ENCODE results near the gene PNP.
A peak's percentile ranks its signal among the peaks of the same experiment; 100 is the strongest.

The PNP gene

GRCh38 chr14:20460458-20461224 is 8.6 kb upstream of the PNP start:
- Histone ChIP-seq H2AFZ (ENCODE audit: low read depth, low read length) (no peak overlapping the region), H3K9ac (ENCODE audit: low read length) (peak overlapping the region; percentile 92), H3K4me2 (ENCODE audit: low read length) (peak overlapping the region; percentile 87), H3K27ac (ENCODE audit: low read length) (peak overlapping the region; percentile 95), H3K79me2 (ENCODE audit: low read length) (peaks cover 53% of the 10 kb centered on the region), H3K36me3 (replicated peaks; ENCODE audit: low read depth, low read length) (peaks cover 49% of the 10 kb centered on the region), H3K9me3 (ENCODE audit: insufficient read depth, low read length) (no peaks in the 10 kb centered on the region), H3K4me1 (ENCODE audit: low read length) (peaks cover 46% of the 10 kb centered on the region), H4K20me1 (ENCODE audit: insufficient read depth, low read length) (no peaks in the 10 kb centered on the region), H3K4me3 (ENCODE audit: low read length) (peak overlapping the region; percentile 89), H3K27me3 (ENCODE audit: low read depth, low read length) (no peaks in the 10 kb centered on the region)
- TF ChIP-seq CTCF (IDR thresholded peaks at IDR 0.05; ENCODE audit: low read depth, low read length), result no peak
- no peak for TF ChIP-seq EZH2phosphoT487 (IDR thresholded peaks at IDR 0.05; ENCODE audit: low read depth)

DNA sequence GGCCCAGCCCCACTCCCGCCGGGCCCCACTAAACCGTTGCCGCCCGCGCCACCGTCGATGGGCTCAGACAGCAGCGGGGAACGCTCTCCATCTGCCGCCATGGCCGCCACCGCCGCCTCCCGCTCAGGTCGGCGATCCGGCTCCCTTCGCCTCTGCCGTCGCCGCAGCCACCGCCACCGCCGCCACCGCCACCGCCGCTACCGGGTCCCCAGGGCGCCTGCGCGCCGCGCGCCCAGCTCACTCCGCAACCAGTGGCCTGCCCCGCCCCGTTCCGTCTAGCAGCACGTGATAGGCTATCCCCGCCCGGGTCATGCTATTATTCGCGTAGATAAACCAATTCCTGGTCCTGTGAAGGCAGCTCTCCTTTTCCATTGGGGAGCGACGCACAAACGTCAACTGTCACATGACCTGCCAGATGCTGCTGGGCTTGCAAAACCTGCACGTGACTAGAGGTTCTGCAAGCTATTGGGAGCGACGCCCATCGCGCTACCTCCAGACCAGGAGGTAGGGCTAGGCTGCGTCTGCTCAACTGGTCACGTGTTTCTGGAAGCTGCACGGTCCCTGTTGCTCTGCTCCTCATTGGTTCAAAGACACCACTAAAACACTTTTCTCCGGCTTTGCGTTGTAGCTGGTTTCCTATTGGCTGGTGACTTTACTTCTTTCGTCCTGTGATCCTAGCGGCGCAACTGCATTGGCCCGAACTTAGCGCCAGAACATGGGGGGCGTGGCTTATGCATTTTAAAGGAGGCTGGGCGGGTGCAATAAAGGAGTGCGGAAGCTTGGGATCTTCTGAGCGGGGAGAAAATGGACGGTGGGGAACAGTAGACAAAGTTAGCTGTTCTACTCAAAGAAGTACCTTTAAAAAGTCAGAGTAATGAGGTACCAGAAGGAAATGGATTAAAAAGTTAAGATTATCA is 7.7 kb upstream of the PNP start, which contains the start of gene PIP4P1:
PIP4P1 (minus strand) TSS at position 210 of the 917 bp plus-strand sequence; CDS start at position 101, 109 bp downstream.
- Histone ChIP-seq H3K27me3 (ENCODE audit: low read depth, low read length) (no peaks in the 10 kb centered on the region), H3K4me1 (ENCODE audit: low read length) (peaks cover 40% of the 10 kb centered on the region), H4K20me1 (ENCODE audit: insufficient read depth, low read length) (no peaks in the 10 kb centered on the region), H3K9me3 (ENCODE audit: insufficient read depth, low read length) (no peaks in the 10 kb centered on the region), H3K27ac (ENCODE audit: low read length) (peak within 1 kb of the TSS; percentile 95), H3K9ac (ENCODE audit: low read length) (peak within 1 kb of the TSS; percentile 92), H3K4me3 (ENCODE audit: low read length) (peak within 1 kb of the TSS; percentile 89), H3K4me2 (ENCODE audit: low read length) (peak within 1 kb of the TSS; percentile 87), H3K36me3 (replicated peaks; ENCODE audit: low read depth, low read length) (peaks cover 41% of the 10 kb centered on the region), H2AFZ (ENCODE audit: low read depth, low read length) (no peak within 1 kb of the TSS), H3K79me2 (ENCODE audit: low read length) (peaks cover 45% of the 10 kb centered on the region)
- TF ChIP-seq CTCF (IDR thresholded peaks at IDR 0.05; ENCODE audit: low read depth, low read length), result no peak
- TF ChIP-seq EZH2phosphoT487 (IDR thresholded peaks at IDR 0.05; ENCODE audit: low read depth), result no peak

GRCh38 chr14:20468764-20469241 is 403 bp upstream of the PNP start:
- H3K36me3 ChIP-seq (replicated peaks; ENCODE audit: low read depth, low read length), result peaks cover 27% of the 10 kb centered on the region
- TF ChIP-seq EZH2phosphoT487 (IDR thresholded peaks at IDR 0.05; ENCODE audit: low read depth), result no peak
- TF ChIP-seq CTCF (IDR thresholded peaks at IDR 0.05; ENCODE audit: low read depth, low read length), result no peak

More at GRCh38 chr14:20468764-20469241, 403 bp upstream of the PNP start:
- Histone ChIP-seq H3K4me3 (ENCODE audit: low read length) (peak overlapping the region; percentile 92), H3K9me3 (ENCODE audit: insufficient read depth, low read length) (no peaks in the 10 kb centered on the region), H3K79me2 (ENCODE audit: low read length) (peaks cover 44% of the 10 kb centered on the region), H4K20me1 (ENCODE audit: insufficient read depth, low read length) (peaks cover 18% of the 10 kb centered on the region; the same call in 1 of the 2 replicates), H2AFZ (ENCODE audit: low read depth, low read length) (peak overlapping the region; percentile 67), H3K4me1 (ENCODE audit: low read length) (peaks cover 23% of the 10 kb centered on the region), H3K9ac (ENCODE audit: low read length) (peak overlapping the region; percentile 98), H3K27me3 (ENCODE audit: low read depth, low read length) (no peaks in the 10 kb centered on the region), H3K27ac (ENCODE audit: low read length) (no peak overlapping the region), H3K4me2 (ENCODE audit: low read length) (peak overlapping the region; percentile 95)

All from OCI-LY3 (cell line).